Esophagus squamous epithelium (tissue), 4 donors: Measurements from ENCODE around the gene LAPTM5.

ENCODE experiments used
- CTCF ChIP-seq, 6 experiments: fragments of 450-650 bp in 4 of 6; fragments of 200-600 bp in 2 of 6; sonication (generic) in 2 of 6; IDR thresholded peaks; one replicate each; pipeline ENCODE4 v1.5.1; 2016 to 2019; ENCODE audit warnings: antibody characterized with exemption in 6 of 6, mild to moderate bottlenecking in 4 of 6, moderate library complexity in 4 of 6
- POLR2A ChIP-seq, 4 donors: fragments of 450-650 bp; IDR thresholded peaks; one replicate each; pipeline ENCODE4 v1.6.1; 2017; ENCODE audit warnings: antibody characterized with exemption in 4 of 4, mild to moderate bottlenecking in 4 of 4, moderate library complexity in 3 of 4

- TF ChIP-seq POLR2A (IDR thresholded peaks at IDR 0.05) (no peak), CTCF (IDR thresholded peaks at IDR 0.05) (no peak)
Observed at GRCh38 chr1:30790850-30791778, 33.5 kb upstream of the LAPTM5 start.
